ENCODE data around the gene PHACTR1. TPM values are rescaled to one million over a fixed set of nuclear protein-coding genes. Genes with fewer than 3 reads are reported as not detected.
A peak's percentile ranks its signal among the peaks of the same experiment; 100 is the strongest.

The PHACTR1 gene
- total RNA-seq, 1 experiment from 2014 or later, result 2.9 TPM

DNA sequence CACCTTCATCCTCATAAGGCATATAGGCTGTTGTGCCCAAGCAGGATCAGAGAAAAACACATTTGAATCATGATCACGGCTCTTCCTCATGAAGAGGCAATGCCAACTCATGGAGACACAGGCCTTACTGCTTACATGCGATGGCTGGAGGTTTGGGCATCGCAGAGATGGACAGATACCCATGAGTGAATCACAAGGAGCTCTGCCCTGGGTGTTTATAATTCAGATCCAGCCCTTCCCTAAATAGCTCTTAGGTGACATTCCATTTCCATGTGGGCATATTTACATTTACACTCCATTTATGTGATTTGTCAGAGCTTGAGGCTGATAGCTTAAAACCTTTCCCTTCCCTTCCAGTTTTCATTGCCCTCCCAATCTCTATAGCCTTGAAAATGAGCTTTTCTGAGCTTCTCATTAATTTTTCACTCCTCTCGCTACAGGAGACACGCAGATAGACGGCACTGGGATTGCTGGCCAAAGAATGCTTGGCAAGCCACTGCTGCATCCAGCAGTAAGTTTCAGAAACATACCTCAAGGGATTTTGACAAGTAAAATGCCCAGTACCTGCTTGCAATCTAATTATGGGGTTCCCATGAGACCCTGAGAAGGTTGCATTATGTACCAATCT is 362.6 kb downstream of the PHACTR1 start:
- no peak for DNase-seq (ENCODE audit: low read depth, low spot score)
- in situ Hi-C loops (cut with HindIII; ENCODE audit: low pct_unique_long_range_greater_than_20kb, low sequenced_read_pairs), result no loop called here

GRCh38 chr6:13080462-13081188 is 364.1 kb downstream of the PHACTR1 start:
- no peak for DNase-seq (ENCODE audit: low read depth, low spot score)

GRCh38 chr6:13081189-13081563 is 364.6 kb downstream of the PHACTR1 start:
- in situ Hi-C loops (cut with HindIII; ENCODE audit: low pct_unique_long_range_greater_than_20kb, low sequenced_read_pairs), result no loop called here
- DNase-seq (ENCODE audit: low read depth, low spot score), result no peak

More at GRCh38 chr6:13080462-13081188, 364.1 kb downstream of the PHACTR1 start:
- in situ Hi-C loops (cut with HindIII; ENCODE audit: low pct_unique_long_range_greater_than_20kb, low sequenced_read_pairs), result no loop called here

- in situ Hi-C loops (cut with HindIII; ENCODE audit: low pct_unique_long_range_greater_than_20kb, low sequenced_read_pairs), result no loop called here
- DNase-seq (ENCODE audit: low read depth, low spot score), result no peak
Measured at GRCh38 chr6:13089296-13089994, 372.9 kb downstream of the PHACTR1 start.

DNA sequence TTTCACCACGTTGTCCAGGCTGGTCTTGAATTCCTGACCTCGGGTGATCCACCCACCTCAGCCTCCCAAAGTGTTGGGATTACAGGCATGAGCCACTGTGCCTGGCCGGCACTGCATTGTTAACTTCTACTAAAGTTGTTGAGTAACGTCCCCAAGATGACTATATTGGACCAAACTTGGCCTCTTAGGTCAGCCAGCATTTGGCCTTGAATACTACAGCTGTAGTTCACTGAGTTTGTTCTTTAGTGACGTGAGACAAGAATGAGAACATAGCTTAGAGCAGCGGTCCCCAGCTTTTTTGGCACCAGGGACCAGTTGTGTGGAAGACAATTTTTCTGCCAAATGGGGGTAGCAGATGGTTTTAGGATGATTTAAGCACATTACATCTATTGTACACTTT is 374.6 kb downstream of the PHACTR1 start:
- in situ Hi-C loops (cut with HindIII; ENCODE audit: low pct_unique_long_range_greater_than_20kb, low sequenced_read_pairs), result no loop called here
- DNase-seq (ENCODE audit: low read depth, low spot score), result no peak

DNA sequence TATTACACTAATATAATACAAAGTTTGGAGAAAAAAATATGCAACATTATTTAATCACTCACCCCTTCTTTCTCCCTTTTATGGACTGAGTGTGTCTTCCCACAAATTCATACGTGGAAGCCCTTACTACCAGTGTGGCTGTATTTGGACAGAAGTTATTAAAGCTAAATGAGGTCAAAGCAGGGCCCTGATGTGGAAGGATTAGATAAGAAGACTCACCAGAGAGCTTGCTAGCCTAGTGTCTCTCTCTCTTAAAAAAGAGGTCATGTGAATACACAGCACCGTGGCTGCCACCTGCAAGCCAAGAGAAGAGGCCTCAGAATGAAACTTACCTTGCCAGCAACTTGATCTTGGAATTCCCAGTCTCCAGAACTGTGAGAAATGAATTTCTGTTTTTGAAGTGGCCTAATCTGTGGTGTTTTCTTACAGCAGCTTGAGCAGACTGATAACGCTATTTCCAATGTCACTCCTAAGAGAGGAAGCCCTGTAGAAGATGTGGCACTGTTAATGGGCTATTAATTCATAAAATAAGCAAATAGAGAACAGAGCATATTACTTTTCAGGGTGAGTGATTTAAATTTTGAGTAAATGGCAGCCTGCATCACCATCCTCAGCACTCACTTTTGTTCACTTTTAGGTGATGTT is 378.3 kb downstream of the PHACTR1 start:
- in situ Hi-C loops (cut with HindIII; ENCODE audit: low pct_unique_long_range_greater_than_20kb, low sequenced_read_pairs), result no loop called here
- no peak for DNase-seq (ENCODE audit: low read depth, low spot score)

DNA sequence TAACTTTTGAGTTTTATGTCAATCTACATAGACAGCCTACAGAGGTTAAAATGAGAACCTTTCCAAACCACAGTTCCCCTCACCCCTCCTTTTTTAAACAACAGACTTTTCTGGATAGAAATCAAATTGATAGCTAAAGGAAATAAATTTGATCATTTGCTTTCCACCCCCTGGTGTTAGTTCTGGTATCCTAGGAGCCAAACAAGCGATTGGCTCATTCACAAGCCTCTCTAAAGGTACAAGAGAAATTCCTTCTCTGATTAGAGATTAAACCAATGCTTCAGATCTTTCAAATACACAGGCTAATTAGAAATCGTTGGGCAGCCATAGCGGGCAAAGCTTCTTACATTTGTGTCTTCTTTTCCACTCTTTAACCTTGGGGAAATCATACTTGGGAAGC is 379.5 kb downstream of the PHACTR1 start:
- in situ Hi-C loops (cut with HindIII; ENCODE audit: low pct_unique_long_range_greater_than_20kb, low sequenced_read_pairs), result no loop called here
- DNase-seq (ENCODE audit: low read depth, low spot score), result no peak

DNA sequence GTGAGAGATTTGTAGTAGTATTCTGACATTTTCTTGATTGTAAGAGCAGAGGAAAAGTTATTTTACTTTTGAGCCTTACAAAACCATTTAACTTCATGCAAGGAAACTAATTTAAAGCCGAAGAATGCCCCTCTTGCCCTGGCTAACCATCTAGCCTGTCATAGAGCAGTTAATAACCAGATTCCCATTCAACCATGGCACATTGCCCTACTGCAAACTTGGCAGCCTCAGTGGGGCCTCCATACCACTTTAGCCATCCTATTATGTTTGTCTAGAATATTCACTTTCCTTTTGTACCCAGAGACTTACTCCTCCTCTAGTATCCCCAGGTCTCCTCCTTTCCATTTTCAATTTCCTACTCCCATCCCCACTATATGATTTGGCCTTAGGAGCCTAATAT is 380.9 kb downstream of the PHACTR1 start:
- DNase-seq (ENCODE audit: low read depth, low spot score), result no peak
- in situ Hi-C loops (cut with HindIII; ENCODE audit: low pct_unique_long_range_greater_than_20kb, low sequenced_read_pairs), result no loop called here

- DNase-seq (ENCODE audit: low read depth, low spot score), result no peak
- in situ Hi-C loops (cut with HindIII; ENCODE audit: low pct_unique_long_range_greater_than_20kb, low sequenced_read_pairs), result no loop called here
Measured at GRCh38 chr6:13098006-13098405, 381.4 kb downstream of the PHACTR1 start.

GRCh38 chr6:13098793-13099570 is 382.4 kb downstream of the PHACTR1 start:
- in situ Hi-C loops (cut with HindIII; ENCODE audit: low pct_unique_long_range_greater_than_20kb, low sequenced_read_pairs), result no loop called here

DNA sequence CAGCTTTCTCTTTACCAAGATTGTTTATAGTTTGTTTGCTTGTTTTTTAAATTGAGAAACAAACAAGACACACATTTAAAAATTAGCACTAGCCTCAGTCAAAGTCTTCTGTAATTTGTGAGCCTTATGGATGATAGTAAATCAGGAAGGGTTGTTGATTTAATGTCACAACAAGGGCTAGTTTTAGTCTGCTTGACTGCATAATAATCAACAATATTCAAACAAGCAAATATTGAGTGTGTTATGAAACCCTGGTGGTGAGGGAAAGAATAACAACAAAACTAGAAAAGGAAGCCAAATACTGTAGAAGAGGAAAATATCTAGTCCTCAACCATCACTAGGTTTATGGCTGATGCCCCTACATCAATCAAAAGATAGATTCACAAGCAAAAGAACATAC is 383.2 kb downstream of the PHACTR1 start:
- in situ Hi-C loops (cut with HindIII; ENCODE audit: low pct_unique_long_range_greater_than_20kb, low sequenced_read_pairs), result no loop called here
- DNase-seq (ENCODE audit: low read depth, low spot score), result peak; percentile 23

More at GRCh38 chr6:13098793-13099570, 382.4 kb downstream of the PHACTR1 start:
- DNase-seq (ENCODE audit: low read depth, low spot score), result no peak

GRCh38 chr6:13101409-13101808 is 384.8 kb downstream of the PHACTR1 start:
- in situ Hi-C loops (cut with HindIII; ENCODE audit: low pct_unique_long_range_greater_than_20kb, low sequenced_read_pairs), result no loop called here
- DNase-seq (ENCODE audit: low read depth, low spot score), result no peak

DNA sequence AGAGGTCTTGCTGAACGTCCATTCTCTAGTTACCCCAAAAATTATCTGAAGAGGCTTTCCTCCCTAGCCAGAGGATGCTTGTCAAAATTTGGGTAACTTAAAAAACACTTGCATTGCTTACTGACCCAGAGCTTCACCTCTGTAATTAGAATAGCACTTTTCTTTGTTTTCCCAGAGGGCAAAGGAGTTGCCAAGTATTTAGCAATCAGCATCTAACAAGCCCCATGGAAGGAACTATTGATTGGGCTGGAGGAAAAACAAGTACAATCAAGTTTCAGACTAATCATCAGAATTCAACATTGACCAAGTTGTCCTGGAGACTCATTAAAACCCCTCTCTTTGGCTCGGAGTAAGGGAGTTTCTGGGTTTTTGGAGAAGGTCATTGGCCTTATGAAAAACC is 385.4 kb downstream of the PHACTR1 start:
- no peak for DNase-seq (ENCODE audit: low read depth, low spot score)
- in situ Hi-C loops (cut with HindIII; ENCODE audit: low pct_unique_long_range_greater_than_20kb, low sequenced_read_pairs), result no loop called here

DNA sequence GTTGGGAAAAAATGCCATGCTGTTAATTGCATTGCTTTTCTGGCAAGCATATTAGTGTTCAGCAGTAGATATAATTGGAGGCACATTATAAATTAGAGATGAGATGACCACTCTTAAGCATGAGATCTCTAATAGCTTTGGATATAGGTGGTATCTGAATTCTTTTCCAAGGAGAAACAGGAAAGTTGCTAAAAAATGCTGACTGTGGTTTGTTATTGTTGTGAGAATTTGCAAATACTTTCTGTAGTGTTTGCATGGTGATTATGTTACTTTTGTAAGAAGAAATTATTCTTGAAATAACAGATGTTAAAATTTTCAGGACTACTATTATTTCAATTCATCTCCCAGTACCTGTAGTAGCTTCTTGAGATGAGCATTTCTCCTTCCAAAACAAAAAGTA is 386.6 kb downstream of the PHACTR1 start:
- no peak for DNase-seq (ENCODE audit: low read depth, low spot score)
- in situ Hi-C loops (cut with HindIII; ENCODE audit: low pct_unique_long_range_greater_than_20kb, low sequenced_read_pairs), result no loop called here

DNA sequence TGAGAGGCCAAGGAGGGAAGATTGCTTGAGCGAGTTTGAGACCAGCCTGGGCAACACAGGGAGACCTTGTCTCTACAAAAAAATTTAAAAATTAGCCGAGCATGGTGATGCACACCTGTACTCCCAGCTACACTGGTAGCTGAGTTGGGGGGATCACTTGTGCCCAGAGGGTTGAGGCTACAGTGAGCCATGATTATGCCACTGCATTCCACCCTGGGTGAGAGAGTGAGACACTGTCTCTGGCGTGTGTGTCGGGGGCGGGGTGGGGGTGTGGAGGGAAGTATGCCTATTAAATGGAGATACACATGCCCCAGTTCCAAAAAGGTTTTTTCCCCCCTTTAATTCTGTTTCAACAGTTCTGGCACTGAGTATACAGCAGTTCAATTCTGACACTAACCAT is 388.6 kb downstream of the PHACTR1 start:
- in situ Hi-C loops (cut with HindIII; ENCODE audit: low pct_unique_long_range_greater_than_20kb, low sequenced_read_pairs), result no loop called here
- DNase-seq (ENCODE audit: low read depth, low spot score), result no peak

DNA sequence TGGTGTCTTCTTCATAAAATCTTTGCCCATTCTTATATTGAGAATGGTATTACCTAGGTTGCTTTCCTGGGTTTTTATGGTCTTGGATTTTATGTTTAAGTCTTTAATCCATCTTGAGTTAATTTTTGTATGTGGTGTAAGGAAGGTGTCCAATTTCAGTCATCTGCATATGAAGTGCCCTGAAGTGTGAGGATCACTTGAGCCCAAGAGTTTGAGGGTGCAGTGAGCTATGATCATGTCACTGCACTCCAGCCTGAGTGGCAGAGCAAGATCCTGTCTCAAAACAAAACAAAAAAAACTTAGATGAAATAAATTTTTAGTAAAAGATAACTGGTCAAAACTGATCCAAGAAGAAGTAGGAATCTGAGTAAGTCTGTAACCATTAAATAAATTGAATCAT is 396.4 kb downstream of the PHACTR1 start:
- no peak for DNase-seq (ENCODE audit: low read depth, low spot score)
- in situ Hi-C loops (cut with HindIII; ENCODE audit: low pct_unique_long_range_greater_than_20kb, low sequenced_read_pairs), result no loop called here

GRCh38 chr6:13113376-13113775 is 396.8 kb downstream of the PHACTR1 start:
- DNase-seq (ENCODE audit: low read depth, low spot score), result no peak
- in situ Hi-C loops (cut with HindIII; ENCODE audit: low pct_unique_long_range_greater_than_20kb, low sequenced_read_pairs), result no loop called here

Measured in SK-MEL-5 (cell line).